HG03457 (cell line): ENCODE measurements around the gene BBLN.
"Not testable (repeated sequence)": the region's sequence is repeated elsewhere in the genome, so short reads cannot be mapped to it uniquely, and the experiment has no call there.

Source experiments
- ATAC-seq: cut with Tn5 transposase; IDR thresholded peaks from one replicate; pipeline ENCODE4 v1.9.1; 2021; ENCODE audit warnings: moderate number of reproducible peaks; ENCODE audit not compliant: unreplicated experiment

The BBLN gene

GRCh38 chr9:128159784-128160602, at the start of gene BBLN:
Gene BBLN (plus strand): TSS chr9:128160265. CDS start chr9:128160408, 143 bp downstream.
- peak; percentile 62 for ATAC-seq

GRCh38 chr9:128111726-128112125, 48.3 kb upstream of the BBLN start:
- not testable (repeated sequence) for ATAC-seq

- no peak for ATAC-seq
Measured at GRCh38 chr9:128113526-128114325, 46.3 kb upstream of the BBLN start.

- no peak for ATAC-seq
Measured at GRCh38 chr9:128114326-128115186, 45.5 kb upstream of the BBLN start.

- ATAC-seq, result no peak
Measured at GRCh38 chr9:128115187-128116103, 44.6 kb upstream of the BBLN start.

GRCh38 chr9:128116104-128117083, 43.7 kb upstream of the BBLN start:
- no peak for ATAC-seq

GRCh38 chr9:128117613-128118471, 42.2 kb upstream of the BBLN start:
- no peak for ATAC-seq

- no peak for ATAC-seq
Measured at GRCh38 chr9:128118472-128118857, 41.6 kb upstream of the BBLN start.

GRCh38 chr9:128118971-128119665, 40.9 kb upstream of the BBLN start:
- ATAC-seq, result no peak

GRCh38 chr9:128120061-128120740, 39.9 kb upstream of the BBLN start:
- no peak for ATAC-seq

GRCh38 chr9:128120741-128121465, 39.2 kb upstream of the BBLN start:
- no peak for ATAC-seq

GRCh38 chr9:128121466-128121810, 38.6 kb upstream of the BBLN start:
- no peak for ATAC-seq

GRCh38 chr9:128121924-128122808, 37.9 kb upstream of the BBLN start:
- ATAC-seq, result no peak

- no peak for ATAC-seq
Measured at GRCh38 chr9:128122809-128123175, 37.3 kb upstream of the BBLN start.

GRCh38 chr9:128123451-128124080, 36.5 kb upstream of the BBLN start:
- no peak for ATAC-seq
